CD8-positive, alpha-beta memory T cell (primary cell): ENCODE results near the gene BMP10. TPM values are rescaled to one million over a fixed set of nuclear protein-coding genes. Genes with fewer than 3 reads are reported as not detected.

Source experiments
- CTCF ChIA-PET: fragments of 350-600 bp; sonication (Branson Sonifier 250); formaldehyde crosslinking; loops from one replicate; lab custom pipeline; 2021; ENCODE audit warnings: antibody characterized with exemption; lab: Charles Lee
- POLR2A ChIA-PET: fragments of 350-600 bp; sonication (Branson Sonifier 250); formaldehyde crosslinking; loops from one replicate; lab custom pipeline; 2021; ENCODE audit warnings: antibody characterized with exemption; lab: Charles Lee
- DNase-seq, 5 donors: peaks; one replicate each; pipeline versions ENCODE4 v3.0.0 to v3.0.0-alpha.2; 2020 to 2022; ENCODE audit warnings: mixed read lengths in 1 of 5
- H3K27ac ChIP-seq: one replicate; pipeline ENCODE4 v1.7.0; 2013; ENCODE audit warnings: low read depth, mild to moderate bottlenecking, low read length, moderate library complexity
- H3K27me3 ChIP-seq: 2 replicates; pipeline ENCODE4 v1.7.0; 2013; ENCODE audit warnings: low read length, mild to moderate bottlenecking; ENCODE audit not compliant: insufficient read depth, poor library complexity, severe bottlenecking
- H3K36me3 ChIP-seq: 2 replicates; pipeline ENCODE4 v1.7.0; 2013; ENCODE audit warnings: mild to moderate bottlenecking, low read length, moderate library complexity; ENCODE audit not compliant: insufficient read depth
- H3K4me1 ChIP-seq: 2 replicates; pipeline ENCODE4 v1.7.0; 2013; ENCODE audit warnings: mild to moderate bottlenecking, low read length, moderate library complexity; ENCODE audit not compliant: insufficient read depth
- H3K4me3 ChIP-seq: 2 replicates; pipeline ENCODE4 v1.7.0; 2013; ENCODE audit warnings: mild to moderate bottlenecking, low read length
- H3K9me3 ChIP-seq: 2 replicates; pipeline ENCODE4 v1.7.0; 2013; ENCODE audit warnings: mild to moderate bottlenecking, low read length
- H3K27ac Mint-ChIP-seq, 8 donors: one replicate each; pipeline ENCODE4 v1.8.0; 2020 to 2021; ENCODE audit warnings: mixed read lengths in 8 of 8, mild to moderate bottlenecking in 6 of 8, inconsistent platforms in 3 of 8, moderate library complexity in 3 of 8
- H3K27me3 Mint-ChIP-seq, 2 donors: one replicate each; pipeline ENCODE4 v1.8.0; 2020 to 2021; ENCODE audit warnings: mixed read lengths in 2 of 2, mild to moderate bottlenecking in 1 of 2, moderate library complexity in 1 of 2
- H3K36me3 Mint-ChIP-seq, 3 donors: one replicate each; pipeline ENCODE4 v1.8.0; 2020 to 2021; ENCODE audit warnings: mixed read lengths in 3 of 3, inconsistent platforms in 1 of 3, mild to moderate bottlenecking in 1 of 3
- H3K4me1 Mint-ChIP-seq, 3 donors: one replicate each; pipeline ENCODE4 v1.8.0; 2020 to 2021; ENCODE audit warnings: mixed read lengths in 3 of 3, inconsistent platforms in 1 of 3, mild to moderate bottlenecking in 1 of 3
- H3K4me3 Mint-ChIP-seq, 7 donors: one replicate each; pipeline ENCODE4 v1.8.0; 2020 to 2021; ENCODE audit warnings: mixed read lengths in 7 of 7, mild to moderate bottlenecking in 6 of 7, moderate library complexity in 4 of 7, inconsistent platforms in 2 of 7
- H3K9me3 Mint-ChIP-seq, 5 donors: one replicate each; pipeline ENCODE4 v1.8.0; 2020 to 2022; ENCODE audit warnings: mixed read lengths in 5 of 5, mild to moderate bottlenecking in 3 of 5, moderate library complexity in 2 of 5, inconsistent platforms in 1 of 5
- polyA plus RNA-seq: library from polyadenylated mRNA; unstranded; fragments of 300-500 nt; fragmentation: Illumina TruSeq; gene quantifications from one replicate; pipeline ENCODE4 v1.2.3, GENCODE V29; 2021
- total RNA-seq, 2 experiments: library from RNA; stranded (reverse); gene quantifications; one replicate each; pipeline ENCODE4 v1.2.3, GENCODE V29; 2021

The BMP10 gene
- total and polyA plus RNA-seq, 3 experiments from 2014 or later = not detected

DNA sequence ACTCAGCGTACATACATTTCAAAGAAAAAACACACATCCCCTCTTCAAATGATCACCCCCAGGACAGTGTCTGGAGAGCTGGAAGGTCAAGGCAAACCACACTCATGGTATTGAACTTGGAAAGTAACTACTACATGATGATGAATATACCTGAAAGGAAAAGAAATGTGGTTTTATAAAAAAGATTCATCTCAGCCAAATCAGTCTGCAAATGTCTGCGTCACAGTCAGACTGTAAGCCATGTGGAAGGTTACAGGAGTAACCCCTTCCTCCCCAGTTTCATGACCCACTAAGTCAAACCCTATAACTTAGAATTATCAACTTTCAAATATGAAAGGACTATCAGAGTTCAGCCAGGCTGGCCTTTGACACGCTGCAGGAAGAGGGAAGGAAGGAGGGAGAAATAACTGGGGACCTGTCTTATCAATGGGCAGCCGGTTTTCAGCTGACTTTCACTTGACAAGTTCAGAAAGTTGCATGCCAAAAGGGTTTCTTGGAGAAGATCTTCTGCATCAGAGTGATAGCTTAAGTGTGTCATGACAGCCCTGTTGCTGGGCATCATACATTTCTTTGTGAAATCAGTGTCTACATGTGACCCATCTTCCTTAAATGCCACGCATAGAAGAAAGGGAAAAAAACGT lies 7.0 kb upstream of the BMP10 start:
- no peaks in the 10 kb centered on the region for H3K9me3 Mint-ChIP-seq
- Histone ChIP-seq H3K9me3 (no peaks in the 10 kb centered on the region), H3K27me3 (no peaks in the 10 kb centered on the region), H3K4me3 (no peak overlapping the region), H3K36me3 (no peaks in the 10 kb centered on the region), H3K27ac (no peak overlapping the region), H3K4me1 (no peaks in the 10 kb centered on the region)
- peaks cover 0 to 32% of the 10 kb centered on the region in 2 donors for H3K27me3 Mint-ChIP-seq
- no peaks in the 10 kb centered on the region for H3K4me1 Mint-ChIP-seq
- no peak for DNase-seq
- H3K27ac Mint-ChIP-seq = peak overlapping the region in 1 of 8 donors; percentile 27
- ChIA-PET CTCF (interaction anchor here (1.7 kb wide), 1 partner anchor 20 kb away, joined by 4 read pairs; no protein-coding TSS in a partner anchor), POLR2A (no interaction called here)
- peaks cover 0 to 2% (median 0%) of the 10 kb centered on the region in 3 donors for H3K36me3 Mint-ChIP-seq
- no peak overlapping the region for H3K4me3 Mint-ChIP-seq

DNA sequence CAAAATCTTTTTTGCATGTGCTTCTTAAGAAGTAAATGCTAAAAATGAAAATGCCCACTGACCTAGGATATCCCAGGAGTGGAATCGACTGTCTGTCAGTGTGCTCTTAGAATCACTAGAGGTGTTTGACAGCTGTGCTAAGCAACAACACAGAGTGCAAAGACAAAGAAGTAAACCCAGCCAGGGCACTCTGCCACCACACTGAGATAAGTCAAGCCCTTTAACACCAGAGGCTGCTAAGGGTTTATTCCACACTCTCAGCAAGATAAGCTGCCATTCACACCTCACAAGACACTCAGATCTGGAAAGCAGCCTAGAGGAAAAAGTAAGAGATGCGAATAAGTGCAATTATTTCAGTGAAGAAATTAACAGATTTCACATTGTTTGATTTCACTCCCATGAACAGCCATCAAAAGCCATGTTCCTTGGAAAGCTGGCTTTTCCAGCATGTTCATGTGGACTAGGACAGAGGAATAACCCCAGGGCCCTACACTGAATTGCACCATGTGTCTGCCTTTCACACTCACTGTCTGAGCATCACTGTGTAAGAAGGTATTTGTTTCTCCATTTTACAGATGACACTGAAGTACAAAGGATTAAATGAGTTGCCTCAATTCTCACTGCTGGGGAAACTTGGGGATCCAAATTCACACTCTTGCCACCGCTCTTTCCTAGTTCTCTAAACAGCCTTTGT lies 6.0 kb upstream of the BMP10 start:
- Histone ChIP-seq H3K4me3 (no peak overlapping the region), H3K4me1 (no peaks in the 10 kb centered on the region), H3K9me3 (no peaks in the 10 kb centered on the region), H3K27ac (no peak overlapping the region), H3K36me3 (no peaks in the 10 kb centered on the region), H3K27me3 (no peaks in the 10 kb centered on the region)
- H3K27ac Mint-ChIP-seq = no peak overlapping the region
- peaks cover 0 to 32% of the 10 kb centered on the region in 2 donors for H3K27me3 Mint-ChIP-seq
- DNase-seq = no peak
- ChIA-PET POLR2A (no interaction called here), CTCF (interaction anchor here (0.7 to 1.7 kb wide), 4 partner anchors 11 to 125 kb away, joined by 3 to 4 read pairs (median 3); no protein-coding TSS in a partner anchor)
- no peaks in the 10 kb centered on the region for H3K4me1 Mint-ChIP-seq
- peaks cover 0 to 2% (median 0%) of the 10 kb centered on the region in 3 donors for H3K36me3 Mint-ChIP-seq
- no peak overlapping the region for H3K4me3 Mint-ChIP-seq
- H3K9me3 Mint-ChIP-seq = no peaks in the 10 kb centered on the region

DNA sequence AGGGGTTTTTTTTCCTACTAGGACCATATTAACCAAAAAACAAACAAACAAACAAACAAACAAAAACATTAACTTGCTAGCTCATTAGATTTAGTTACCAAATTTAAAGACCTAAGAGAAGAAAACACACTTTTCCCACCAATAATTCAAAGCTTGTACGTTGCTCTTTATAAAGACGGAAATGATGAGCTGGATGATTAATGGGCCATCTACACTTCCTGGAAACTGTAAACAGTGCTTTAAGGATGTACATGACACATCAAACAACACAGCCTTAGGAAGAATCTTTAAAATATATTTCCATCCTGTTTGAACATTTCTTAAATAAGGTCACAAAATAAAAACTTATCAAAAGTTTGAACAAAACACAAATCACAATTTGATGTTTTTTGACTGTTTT lies 982 bp downstream of the BMP10 start:
- H3K36me3 ChIP-seq = no peaks in the 10 kb centered on the region
- H3K4me1 Mint-ChIP-seq = no peaks in the 10 kb centered on the region
- H3K9me3 Mint-ChIP-seq = no peaks in the 10 kb centered on the region
- H3K4me3 Mint-ChIP-seq = no peak overlapping the region
- CTCF ChIA-PET = interaction anchor here (1.1 kb wide), 1 partner anchor 16 kb away, joined by 3 read pairs; no protein-coding TSS in a partner anchor
- H3K36me3 Mint-ChIP-seq = no peaks in the 10 kb centered on the region
- POLR2A ChIA-PET = no interaction called here
- H3K4me3 ChIP-seq = no peak overlapping the region
- H3K27ac ChIP-seq = no peak overlapping the region
- no peaks in the 10 kb centered on the region for H3K4me1 ChIP-seq
- DNase-seq = no peak
- no peaks in the 10 kb centered on the region for H3K27me3 ChIP-seq
- no peaks in the 10 kb centered on the region for H3K9me3 ChIP-seq
- no peak overlapping the region for H3K27ac Mint-ChIP-seq
- H3K27me3 Mint-ChIP-seq = no peaks in the 10 kb centered on the region

DNA sequence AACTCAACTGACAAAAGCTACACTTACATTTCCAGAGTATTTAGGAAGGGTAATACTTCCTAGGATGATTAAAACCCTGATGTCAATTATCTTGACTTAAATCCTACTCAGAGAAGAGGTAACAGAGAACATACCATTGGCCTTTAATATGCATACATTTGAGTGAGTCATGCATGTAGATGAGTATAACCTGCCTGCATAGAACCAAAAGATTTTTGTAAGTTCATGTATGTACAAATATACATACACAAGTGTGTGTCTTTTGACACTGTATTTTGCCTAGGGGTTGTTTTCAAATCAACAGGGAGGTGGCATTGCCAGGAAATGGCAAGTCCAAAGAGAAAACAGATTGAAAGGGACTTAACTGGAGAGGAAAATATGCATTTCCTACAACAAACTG lies 6.1 kb downstream of the BMP10 start:
- ChIA-PET CTCF (no interaction called here), POLR2A (no interaction called here)
- Mint-ChIP-seq H3K27me3 (no peaks in the 10 kb centered on the region), H3K4me1 (no peaks in the 10 kb centered on the region), H3K27ac (no peak overlapping the region), H3K36me3 (no peaks in the 10 kb centered on the region), H3K9me3 (no peaks in the 10 kb centered on the region), H3K4me3 (no peak overlapping the region)
- H3K27ac ChIP-seq = no peak overlapping the region
- no peaks in the 10 kb centered on the region for H3K9me3 ChIP-seq
- H3K4me1 ChIP-seq = no peaks in the 10 kb centered on the region
- no peak overlapping the region for H3K4me3 ChIP-seq
- no peaks in the 10 kb centered on the region for H3K27me3 ChIP-seq
- H3K36me3 ChIP-seq = no peaks in the 10 kb centered on the region
- DNase-seq = no peak

DNA sequence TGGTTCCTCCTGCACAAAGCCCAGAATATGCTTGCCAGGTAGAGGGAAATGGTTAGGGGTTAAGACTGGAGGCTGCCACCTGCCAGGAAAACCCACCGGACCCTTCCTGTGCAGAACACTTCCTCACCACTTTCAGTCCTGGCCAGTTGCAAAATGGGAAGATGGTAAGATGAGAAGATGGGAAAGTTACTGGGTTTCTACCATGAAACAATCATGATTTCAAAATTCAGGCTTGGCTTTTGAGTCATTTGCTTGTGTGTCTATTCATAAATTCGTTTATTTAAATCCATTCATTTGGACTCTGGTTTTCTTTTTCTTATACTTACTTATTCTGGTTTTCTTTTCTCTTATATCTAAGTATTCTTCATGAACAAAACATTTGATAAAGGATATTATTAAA lies 7.2 kb downstream of the BMP10 start:
- DNase-seq = no peak
- Histone ChIP-seq H3K4me3 (no peak overlapping the region), H3K4me1 (no peaks in the 10 kb centered on the region), H3K27me3 (no peaks in the 10 kb centered on the region), H3K9me3 (no peaks in the 10 kb centered on the region), H3K27ac (no peak overlapping the region), H3K36me3 (no peaks in the 10 kb centered on the region)
- peak overlapping the region in 2 of 8 donors; percentile 26 to 27 for H3K27ac Mint-ChIP-seq
- ChIA-PET POLR2A (no interaction called here), CTCF (no interaction called here)
- H3K36me3 Mint-ChIP-seq = no peaks in the 10 kb centered on the region
- no peaks in the 10 kb centered on the region for H3K9me3 Mint-ChIP-seq
- H3K4me1 Mint-ChIP-seq = no peaks in the 10 kb centered on the region
- no peaks in the 10 kb centered on the region for H3K27me3 Mint-ChIP-seq
- no peak overlapping the region for H3K4me3 Mint-ChIP-seq

DNA sequence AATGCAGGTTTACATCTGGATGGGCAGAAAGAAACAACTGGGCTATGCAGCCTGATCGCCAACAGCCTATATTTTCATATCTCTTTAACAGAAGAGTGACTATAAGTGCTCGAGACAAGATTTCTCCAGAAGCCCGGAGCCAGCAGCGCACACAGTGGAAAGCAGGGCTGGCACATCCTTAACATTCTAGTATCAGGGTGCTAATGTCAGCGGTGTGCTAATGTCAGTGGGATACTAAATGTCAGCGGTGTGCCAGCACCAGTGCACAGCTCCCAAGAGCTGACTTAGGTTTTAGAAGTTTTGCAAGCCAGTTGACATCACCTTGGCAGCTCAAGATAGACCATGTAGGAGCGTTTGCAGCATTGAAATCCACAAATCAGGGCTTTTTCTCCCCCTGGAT lies 8.3 kb downstream of the BMP10 start:
- Histone ChIP-seq H3K36me3 (no peaks in the 10 kb centered on the region), H3K4me3 (no peak overlapping the region), H3K4me1 (no peaks in the 10 kb centered on the region), H3K9me3 (no peaks in the 10 kb centered on the region), H3K27ac (no peak overlapping the region), H3K27me3 (no peaks in the 10 kb centered on the region)
- H3K9me3 Mint-ChIP-seq = no peaks in the 10 kb centered on the region
- DNase-seq = no peak
- no peaks in the 10 kb centered on the region for H3K36me3 Mint-ChIP-seq
- H3K27ac Mint-ChIP-seq = no peak overlapping the region
- CTCF ChIA-PET = no interaction called here
- H3K4me3 Mint-ChIP-seq = no peak overlapping the region
- no peaks in the 10 kb centered on the region for H3K27me3 Mint-ChIP-seq
- H3K4me1 Mint-ChIP-seq = no peaks in the 10 kb centered on the region
- POLR2A ChIA-PET = no interaction called here

DNA sequence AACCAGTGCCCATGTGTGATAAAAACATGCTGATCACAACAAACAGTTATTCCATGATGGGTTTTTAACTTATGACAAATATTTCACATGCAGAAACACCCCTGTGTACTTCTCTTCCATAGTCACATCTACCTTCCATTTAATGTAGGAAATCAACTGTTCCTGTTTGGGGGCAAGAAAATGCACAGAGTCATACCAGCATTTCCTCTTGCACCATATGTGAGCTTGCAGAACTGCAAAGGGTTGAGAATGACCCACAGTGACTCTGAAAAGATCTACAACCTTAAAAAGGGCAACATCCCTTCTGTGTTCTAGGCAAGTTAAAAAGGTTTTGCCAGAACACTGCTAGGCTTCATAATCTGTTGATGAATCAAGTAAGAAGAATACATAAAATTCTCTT lies 9.9 kb downstream of the BMP10 start:
- H3K36me3 ChIP-seq = no peaks in the 10 kb centered on the region
- POLR2A ChIA-PET = no interaction called here
- H3K9me3 Mint-ChIP-seq = no peaks in the 10 kb centered on the region
- no peaks in the 10 kb centered on the region for H3K27me3 Mint-ChIP-seq
- H3K36me3 Mint-ChIP-seq = no peaks in the 10 kb centered on the region
- H3K27ac ChIP-seq = no peak overlapping the region
- DNase-seq = no peak
- no peak overlapping the region for H3K4me3 Mint-ChIP-seq
- no peak overlapping the region for H3K4me3 ChIP-seq
- no peaks in the 10 kb centered on the region for H3K27me3 ChIP-seq
- H3K4me1 Mint-ChIP-seq = no peaks in the 10 kb centered on the region
- no peaks in the 10 kb centered on the region for H3K9me3 ChIP-seq
- H3K27ac Mint-ChIP-seq = no peak overlapping the region
- no peaks in the 10 kb centered on the region for H3K4me1 ChIP-seq
- CTCF ChIA-PET = no interaction called here

DNA sequence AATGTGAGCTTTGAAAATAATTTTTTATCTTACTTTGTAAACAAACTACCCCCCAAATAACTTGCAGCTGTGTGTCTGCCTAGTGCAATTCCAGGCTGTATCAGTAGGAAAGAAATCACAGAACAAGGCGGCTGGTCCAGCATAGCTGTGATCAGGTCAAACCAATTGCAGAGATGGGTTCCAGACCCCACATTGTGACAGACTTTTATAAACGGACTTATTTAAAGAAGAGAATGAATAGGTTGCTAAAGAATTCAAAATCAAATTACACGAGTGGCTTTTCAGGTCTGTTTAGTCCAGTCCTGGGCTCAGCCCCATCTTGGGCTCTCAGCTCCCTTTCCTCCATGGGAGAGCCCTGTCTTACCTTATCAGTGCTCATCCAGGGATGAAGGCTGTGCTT lies 11.1 kb downstream of the BMP10 start:
- Mint-ChIP-seq H3K4me3 (no peak overlapping the region), H3K27ac (no peak overlapping the region), H3K27me3 (no peaks in the 10 kb centered on the region), H3K36me3 (no peaks in the 10 kb centered on the region), H3K9me3 (no peaks in the 10 kb centered on the region), H3K4me1 (no peaks in the 10 kb centered on the region)
- CTCF ChIA-PET = no interaction called here
- POLR2A ChIA-PET = no interaction called here
- no peak for DNase-seq
- no peaks in the 10 kb centered on the region for H3K36me3 ChIP-seq
- no peak overlapping the region for H3K4me3 ChIP-seq
- H3K27ac ChIP-seq = no peak overlapping the region
- no peaks in the 10 kb centered on the region for H3K4me1 ChIP-seq
- H3K27me3 ChIP-seq = no peaks in the 10 kb centered on the region
- H3K9me3 ChIP-seq = no peaks in the 10 kb centered on the region
